Measurements from ENCODE around the gene CENPX.

- no peak for TF ChIP-seq EZH2 (IDR thresholded peaks at IDR 0.05; ENCODE audit: low read length, unreplicated experiment)
- TF ChIP-seq, protein P1, sequence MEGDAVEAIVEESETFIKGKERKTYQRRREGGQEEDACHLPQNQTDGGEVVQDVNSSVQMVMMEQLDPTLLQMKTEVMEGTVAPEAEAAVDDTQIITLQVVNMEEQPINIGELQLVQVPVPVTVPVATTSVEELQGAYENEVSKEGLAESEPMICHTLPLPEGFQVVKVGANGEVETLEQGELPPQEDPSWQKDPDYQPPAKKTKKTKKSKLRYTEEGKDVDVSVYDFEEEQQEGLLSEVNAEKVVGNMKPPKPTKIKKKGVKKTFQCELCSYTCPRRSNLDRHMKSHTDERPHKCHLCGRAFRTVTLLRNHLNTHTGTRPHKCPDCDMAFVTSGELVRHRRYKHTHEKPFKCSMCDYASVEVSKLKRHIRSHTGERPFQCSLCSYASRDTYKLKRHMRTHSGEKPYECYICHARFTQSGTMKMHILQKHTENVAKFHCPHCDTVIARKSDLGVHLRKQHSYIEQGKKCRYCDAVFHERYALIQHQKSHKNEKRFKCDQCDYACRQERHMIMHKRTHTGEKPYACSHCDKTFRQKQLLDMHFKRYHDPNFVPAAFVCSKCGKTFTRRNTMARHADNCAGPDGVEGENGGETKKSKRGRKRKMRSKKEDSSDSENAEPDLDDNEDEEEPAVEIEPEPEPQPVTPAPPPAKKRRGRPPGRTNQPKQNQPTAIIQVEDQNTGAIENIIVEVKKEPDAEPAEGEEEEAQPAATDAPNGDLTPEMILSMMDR (conservative IDR thresholded peaks at IDR 0.05; ENCODE audit: low read depth, low read length): no peak
Measured at GRCh38 chr17:81973432-81973831, 49.2 kb downstream of the CENPX start.
